Ovary (tissue), 3 donors: ENCODE results near the gene TPM1.

Experiments
- EP300 ChIP-seq: sonication (generic); formaldehyde crosslinking; IDR thresholded peaks from one replicate; pipeline ENCODE4 v1.6.1; 2017; ENCODE audit warnings: antibody characterized with exemption
- POLR2A ChIP-seq: fragments of 450-650 bp; IDR thresholded peaks from one replicate; pipeline ENCODE4 v1.6.1; 2017; ENCODE audit warnings: antibody characterized with exemption, mild to moderate bottlenecking, moderate library complexity
- TF ChIP-seq, protein P1 (sequence below), 3 donors: fragments of 450-650 bp in 2 of 3; fragments of 200-600 bp in 1 of 3; IDR thresholded peaks; one replicate each; pipeline versions ENCODE4 v1.5.1 to v1.8.0; 2016 to 2022; ENCODE audit warnings: antibody characterized with exemption in 3 of 3, mild to moderate bottlenecking in 1 of 3
- donor health status: DM: no; HTN: no; CAD: no.

DNA sequence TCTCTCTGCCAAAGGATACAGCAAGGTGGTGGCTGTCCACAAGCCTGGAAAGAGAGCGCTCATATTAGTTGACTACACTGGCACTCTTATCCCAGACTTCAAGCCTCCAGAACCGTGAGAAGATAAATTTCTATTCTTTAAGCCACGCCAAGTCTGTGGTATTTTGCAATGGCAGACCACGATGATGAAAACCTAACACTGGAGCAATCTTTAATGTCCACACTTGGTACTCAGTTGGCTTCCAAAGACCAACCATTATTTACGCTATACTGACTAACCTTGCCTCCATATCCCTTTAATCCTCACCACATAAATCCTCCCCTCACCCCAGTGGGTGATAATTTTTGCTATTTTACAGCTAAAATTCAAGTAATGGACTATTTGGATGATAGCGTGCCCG lies 62.2 kb downstream of the TPM1 start:
- TF ChIP-seq POLR2A (no peak), EP300 (no peak)
- TF ChIP-seq, protein P1, sequence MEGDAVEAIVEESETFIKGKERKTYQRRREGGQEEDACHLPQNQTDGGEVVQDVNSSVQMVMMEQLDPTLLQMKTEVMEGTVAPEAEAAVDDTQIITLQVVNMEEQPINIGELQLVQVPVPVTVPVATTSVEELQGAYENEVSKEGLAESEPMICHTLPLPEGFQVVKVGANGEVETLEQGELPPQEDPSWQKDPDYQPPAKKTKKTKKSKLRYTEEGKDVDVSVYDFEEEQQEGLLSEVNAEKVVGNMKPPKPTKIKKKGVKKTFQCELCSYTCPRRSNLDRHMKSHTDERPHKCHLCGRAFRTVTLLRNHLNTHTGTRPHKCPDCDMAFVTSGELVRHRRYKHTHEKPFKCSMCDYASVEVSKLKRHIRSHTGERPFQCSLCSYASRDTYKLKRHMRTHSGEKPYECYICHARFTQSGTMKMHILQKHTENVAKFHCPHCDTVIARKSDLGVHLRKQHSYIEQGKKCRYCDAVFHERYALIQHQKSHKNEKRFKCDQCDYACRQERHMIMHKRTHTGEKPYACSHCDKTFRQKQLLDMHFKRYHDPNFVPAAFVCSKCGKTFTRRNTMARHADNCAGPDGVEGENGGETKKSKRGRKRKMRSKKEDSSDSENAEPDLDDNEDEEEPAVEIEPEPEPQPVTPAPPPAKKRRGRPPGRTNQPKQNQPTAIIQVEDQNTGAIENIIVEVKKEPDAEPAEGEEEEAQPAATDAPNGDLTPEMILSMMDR (IDR thresholded peaks at IDR 0.05): no peak
